ENCODE measurements around the gene NELFA. TPM values are rescaled to one million over a fixed set of nuclear protein-coding genes. Genes with fewer than 3 reads are reported as not detected.

NELFA gene
- total and polyA plus RNA-seq, 2 of the 4 experiments (the other 2 are of a cell fraction), result 4.3 to 21.9 TPM

DNA sequence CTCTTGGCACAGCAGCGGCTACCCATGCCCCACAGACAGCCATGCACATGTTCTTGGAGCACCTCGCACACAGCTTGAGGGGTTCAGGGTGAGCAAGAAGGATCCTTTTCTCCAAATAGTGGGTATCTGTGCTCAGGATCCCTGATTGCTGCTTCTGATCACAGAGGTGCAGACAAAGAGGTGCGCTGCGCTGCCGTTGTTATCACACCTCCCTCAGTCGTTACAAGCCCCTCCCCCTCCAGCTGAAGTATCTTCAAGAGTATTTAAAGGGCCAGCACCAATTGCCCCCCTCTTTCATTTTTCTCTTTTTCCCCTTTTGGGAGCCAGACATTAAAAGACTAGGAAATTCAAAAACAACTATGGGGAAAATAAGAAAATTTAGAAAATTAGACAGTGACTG is 44.3 kb downstream of the NELFA start:
- ATAC-seq (ENCODE audit: low read depth) (no peak), DNase-seq (no peak)
- Histone ChIP-seq H4K20me1 (ENCODE audit: insufficient read depth, low read length) (no peaks in the 10 kb centered on the region), H3K4me2 (ENCODE audit: low read depth, low read length) (no peak overlapping the region), H3K23ac (ENCODE audit: low read depth, low read length) (no peak overlapping the region), H3K9me3 (ENCODE audit: control insufficient read depth, insufficient read depth, low read length) (no peaks in the 10 kb centered on the region), H3K4ac (ENCODE audit: low read depth, low read length) (no peak overlapping the region), H3K4me1 (ENCODE audit: control insufficient read depth, insufficient read depth, low read length) (peaks cover 4% of the 10 kb centered on the region), H2AK9ac (replicated peaks; ENCODE audit: low read depth, low read length, poor library complexity) (no peak overlapping the region), H4K8ac (ENCODE audit: low read depth in 2 of 2, low read length in 2 of 2) (no peak overlapping the region), H2BK5ac (ENCODE audit: low read depth, low read length, poor library complexity, severe bottlenecking) (no peak overlapping the region), H4K91ac (ENCODE audit: insufficient read depth, low read depth, low read length) (no peak overlapping the region), H3K36me3 (ENCODE audit: control insufficient read depth, insufficient read depth, low read length) (peaks cover 35% of the 10 kb centered on the region), H3K14ac (replicated peaks; ENCODE audit: low read depth, low read length) (no peak overlapping the region), H3K27me3 (ENCODE audit: control insufficient read depth, insufficient read depth, low read length) (no peaks in the 10 kb centered on the region), H2AFZ (replicated peaks; ENCODE audit: low read length, poor library complexity) (no peak overlapping the region), H3K9ac (ENCODE audit: low read depth, low read length) (no peak overlapping the region), H3K18ac (ENCODE audit: low read depth, low read length) (no peak overlapping the region), H3K9me1 (ENCODE audit: insufficient read depth, low read length) (0 out of 2 replicates have a peak, but pooled peaks cover 7% of the 10 kb centered on the region), H2BK15ac (ENCODE audit: low read depth, low read length) (no peak overlapping the region), H3K27ac (ENCODE audit: insufficient read depth, low read length) (no peak overlapping the region), H4K5ac (ENCODE audit: low read depth, low read length) (no peak overlapping the region), H2BK20ac (ENCODE audit: low read depth, low read length) (no peak overlapping the region), H2AK5ac (ENCODE audit: low read depth, low read length) (no peak overlapping the region), H3K56ac (ENCODE audit: extremely low read depth, insufficient read depth, low read length) (no peak overlapping the region), H2BK120ac (ENCODE audit: low read depth, low read length) (no peak overlapping the region), H3K4me3 (ENCODE audit: insufficient read depth, low read depth, low read length) (no peak overlapping the region), H3K79me1 (ENCODE audit: low read depth in 1 of 2, low read length in 2 of 2) (peaks cover 14 to 61% of the 10 kb centered on the region in 2 experiments)
- POLR2A ChIA-PET (ENCODE audit: unreplicated experiment), result interaction anchor here (0.5 kb wide), 1 partner anchor 10 kb away, joined by 4 read pairs; no protein-coding TSS in a partner anchor
- in situ Hi-C loops (cut with MboI; ENCODE audit: low sequenced_read_pairs) (no loop called here), intact Hi-C loops (cut with micrococcal nuclease) (no loop called here), dilution Hi-C loops (cut with HindIII; ENCODE audit: low sequenced_read_pairs, unreplicated experiment) (no loop called here)
- BruUV-seq (replicated peaks), result no TSS peak
- no CpG with 5 or more reads among the region's 6 CpGs for WGBS, 2 experiments (ENCODE audit: extremely low coverage in 2 of 2, insufficient read length in 1 of 2)
- TF ChIP-seq, protein P1, sequence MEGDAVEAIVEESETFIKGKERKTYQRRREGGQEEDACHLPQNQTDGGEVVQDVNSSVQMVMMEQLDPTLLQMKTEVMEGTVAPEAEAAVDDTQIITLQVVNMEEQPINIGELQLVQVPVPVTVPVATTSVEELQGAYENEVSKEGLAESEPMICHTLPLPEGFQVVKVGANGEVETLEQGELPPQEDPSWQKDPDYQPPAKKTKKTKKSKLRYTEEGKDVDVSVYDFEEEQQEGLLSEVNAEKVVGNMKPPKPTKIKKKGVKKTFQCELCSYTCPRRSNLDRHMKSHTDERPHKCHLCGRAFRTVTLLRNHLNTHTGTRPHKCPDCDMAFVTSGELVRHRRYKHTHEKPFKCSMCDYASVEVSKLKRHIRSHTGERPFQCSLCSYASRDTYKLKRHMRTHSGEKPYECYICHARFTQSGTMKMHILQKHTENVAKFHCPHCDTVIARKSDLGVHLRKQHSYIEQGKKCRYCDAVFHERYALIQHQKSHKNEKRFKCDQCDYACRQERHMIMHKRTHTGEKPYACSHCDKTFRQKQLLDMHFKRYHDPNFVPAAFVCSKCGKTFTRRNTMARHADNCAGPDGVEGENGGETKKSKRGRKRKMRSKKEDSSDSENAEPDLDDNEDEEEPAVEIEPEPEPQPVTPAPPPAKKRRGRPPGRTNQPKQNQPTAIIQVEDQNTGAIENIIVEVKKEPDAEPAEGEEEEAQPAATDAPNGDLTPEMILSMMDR (conservative IDR thresholded peaks at IDR 0.05; ENCODE audit: low read depth, low read length), result no peak
- TF ChIP-seq MXI1 (IDR thresholded peaks at IDR 0.05; ENCODE audit: borderline replicate concordance, low read depth, low read length) (no peak), RAD21 (IDR thresholded peaks at IDR 0.05; ENCODE audit: low read length) (no peak), BHLHE40 (IDR thresholded peaks at IDR 0.05; ENCODE audit: low read depth, low read length) (no peak)
- CTCF ChIA-PET, result no interaction called here
